C4-2B (cell line): ENCODE data around the gene NUDT13.

Experiments
- ZFX ChIP-seq: fragments of 450-650 bp; IDR thresholded peaks from 2 replicates; pipeline ENCODE4 v1.6.1; 2017
- TF ChIP-seq, protein P1 (sequence below): fragments of 450-650 bp; conservative IDR thresholded peaks from 2 replicates; pipeline ENCODE4 v1.5.1; 2017; ENCODE audit warnings: mild to moderate bottlenecking

DNA sequence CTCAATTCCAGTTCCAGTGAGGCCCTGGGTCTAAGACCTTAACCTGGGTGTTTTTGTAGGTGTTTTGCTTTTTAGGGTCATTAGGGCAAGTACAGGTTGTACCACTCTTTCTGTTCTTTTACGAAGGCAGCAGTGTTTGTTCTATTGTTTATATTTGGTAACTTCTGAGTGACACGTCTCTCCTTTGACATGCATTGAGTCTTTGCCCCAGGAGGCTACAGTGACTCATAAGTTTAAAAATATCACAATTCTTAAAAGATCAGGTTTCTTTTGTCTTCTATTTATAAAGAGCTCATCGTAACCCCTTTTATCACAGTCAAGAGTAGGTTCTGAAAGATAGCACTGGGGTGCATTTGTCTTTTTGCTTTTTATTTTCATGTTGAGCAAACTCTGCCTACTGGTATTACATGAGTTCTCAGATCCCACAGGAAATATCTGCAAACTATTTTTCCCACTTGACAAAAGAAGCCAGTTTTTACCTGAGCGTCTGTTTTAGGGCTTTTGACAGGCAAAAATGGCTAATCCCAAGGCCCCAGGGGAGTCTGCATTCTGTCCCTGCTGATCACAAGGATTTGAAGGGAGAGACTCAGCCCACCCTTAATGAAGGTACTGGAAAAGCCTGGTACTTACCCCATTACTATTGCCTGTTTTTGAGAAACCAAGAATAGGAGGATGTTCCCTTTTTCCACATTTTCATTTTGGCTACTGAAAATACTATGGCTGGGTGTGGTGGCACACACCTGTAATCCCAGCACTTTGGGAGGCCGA lies 7.9 kb downstream of the NUDT13 start:
- TF ChIP-seq, protein P1, sequence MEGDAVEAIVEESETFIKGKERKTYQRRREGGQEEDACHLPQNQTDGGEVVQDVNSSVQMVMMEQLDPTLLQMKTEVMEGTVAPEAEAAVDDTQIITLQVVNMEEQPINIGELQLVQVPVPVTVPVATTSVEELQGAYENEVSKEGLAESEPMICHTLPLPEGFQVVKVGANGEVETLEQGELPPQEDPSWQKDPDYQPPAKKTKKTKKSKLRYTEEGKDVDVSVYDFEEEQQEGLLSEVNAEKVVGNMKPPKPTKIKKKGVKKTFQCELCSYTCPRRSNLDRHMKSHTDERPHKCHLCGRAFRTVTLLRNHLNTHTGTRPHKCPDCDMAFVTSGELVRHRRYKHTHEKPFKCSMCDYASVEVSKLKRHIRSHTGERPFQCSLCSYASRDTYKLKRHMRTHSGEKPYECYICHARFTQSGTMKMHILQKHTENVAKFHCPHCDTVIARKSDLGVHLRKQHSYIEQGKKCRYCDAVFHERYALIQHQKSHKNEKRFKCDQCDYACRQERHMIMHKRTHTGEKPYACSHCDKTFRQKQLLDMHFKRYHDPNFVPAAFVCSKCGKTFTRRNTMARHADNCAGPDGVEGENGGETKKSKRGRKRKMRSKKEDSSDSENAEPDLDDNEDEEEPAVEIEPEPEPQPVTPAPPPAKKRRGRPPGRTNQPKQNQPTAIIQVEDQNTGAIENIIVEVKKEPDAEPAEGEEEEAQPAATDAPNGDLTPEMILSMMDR: no peak
- no peak for TF ChIP-seq ZFX
